Measurements from ENCODE around the gene ENPP7.

The ENPP7 gene

DNA sequence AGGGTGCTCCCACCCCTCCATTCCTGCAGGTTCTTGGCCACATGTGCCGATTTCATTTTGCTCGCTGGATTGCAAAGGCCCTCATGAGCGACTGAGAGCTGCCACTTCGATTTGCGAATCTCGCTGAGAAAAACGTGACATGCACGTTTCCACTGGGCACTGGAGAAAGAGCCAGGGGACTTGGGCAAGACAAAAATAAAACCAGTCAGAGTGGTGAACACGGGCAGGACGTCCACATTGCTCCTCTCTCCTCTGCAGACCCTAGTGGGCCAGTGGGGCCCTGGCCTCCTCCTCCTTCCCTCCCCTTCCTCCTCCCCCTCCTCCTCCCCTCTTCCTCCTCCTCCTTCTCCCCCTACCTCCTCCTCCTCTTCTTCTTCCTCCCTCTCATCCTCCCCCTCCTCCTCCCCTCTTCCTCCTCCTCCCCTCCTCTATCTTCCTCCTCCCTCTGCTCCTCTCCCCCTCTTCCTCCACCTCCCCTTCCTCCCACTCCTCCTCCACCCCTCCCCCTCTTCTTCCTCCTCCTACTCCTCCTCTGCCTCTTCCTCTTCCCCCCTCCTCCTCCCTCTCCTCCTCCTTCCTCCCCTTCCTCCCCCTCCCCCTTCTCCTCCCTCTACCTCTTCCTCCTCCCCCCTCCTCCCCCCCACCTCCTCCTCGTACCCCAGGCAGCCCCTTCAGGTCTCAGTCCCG lies 28.1 kb upstream of the ENPP7 start:
- DNase-seq (ENCODE audit: low read depth in 2 of 2, low spot score in 1 of 2), result no peak

DNA sequence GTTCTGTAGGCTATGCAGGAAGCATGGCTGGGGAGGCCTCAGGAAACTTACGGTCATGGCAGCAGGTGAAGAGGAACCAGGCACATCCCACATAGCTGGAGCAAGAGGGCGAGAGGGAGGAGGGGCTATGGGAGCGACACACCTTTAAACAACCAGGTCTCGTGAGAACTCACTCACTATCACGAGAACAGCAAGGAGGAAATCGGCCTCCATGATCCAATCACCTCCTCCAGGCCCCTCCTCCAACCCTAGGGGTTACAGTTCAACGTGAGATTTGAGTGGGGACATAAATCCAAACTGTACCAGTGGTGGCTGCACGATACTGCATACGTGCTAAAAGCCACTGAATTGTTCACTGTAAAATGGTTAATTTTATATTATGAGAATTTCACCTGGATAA lies 26.1 kb upstream of the ENPP7 start:
- DNase-seq (ENCODE audit: low read depth in 2 of 2, low spot score in 1 of 2), result no peak

DNA sequence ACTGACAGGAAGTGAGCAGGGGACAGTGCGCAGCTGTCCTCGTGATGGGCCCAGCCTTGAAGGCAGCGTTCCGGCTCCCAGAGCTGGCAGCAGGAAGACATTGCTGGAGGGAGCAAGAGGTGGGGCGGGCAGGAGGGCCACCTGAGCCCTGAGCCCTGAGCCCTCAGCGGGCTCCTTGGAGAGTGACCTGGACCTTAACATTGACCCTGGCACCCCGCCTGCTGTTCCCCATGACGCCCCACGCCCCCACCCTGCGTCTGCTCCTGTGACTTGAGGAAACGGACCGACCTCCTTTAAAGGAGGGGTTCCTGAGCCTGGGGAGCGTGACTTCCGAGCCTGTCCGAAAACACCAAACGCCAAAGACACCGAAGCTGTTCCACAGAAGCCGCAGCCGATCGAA lies 25.1 kb upstream of the ENPP7 start:
- no peak for DNase-seq (ENCODE audit: low read depth in 2 of 2, low spot score in 1 of 2)

DNA sequence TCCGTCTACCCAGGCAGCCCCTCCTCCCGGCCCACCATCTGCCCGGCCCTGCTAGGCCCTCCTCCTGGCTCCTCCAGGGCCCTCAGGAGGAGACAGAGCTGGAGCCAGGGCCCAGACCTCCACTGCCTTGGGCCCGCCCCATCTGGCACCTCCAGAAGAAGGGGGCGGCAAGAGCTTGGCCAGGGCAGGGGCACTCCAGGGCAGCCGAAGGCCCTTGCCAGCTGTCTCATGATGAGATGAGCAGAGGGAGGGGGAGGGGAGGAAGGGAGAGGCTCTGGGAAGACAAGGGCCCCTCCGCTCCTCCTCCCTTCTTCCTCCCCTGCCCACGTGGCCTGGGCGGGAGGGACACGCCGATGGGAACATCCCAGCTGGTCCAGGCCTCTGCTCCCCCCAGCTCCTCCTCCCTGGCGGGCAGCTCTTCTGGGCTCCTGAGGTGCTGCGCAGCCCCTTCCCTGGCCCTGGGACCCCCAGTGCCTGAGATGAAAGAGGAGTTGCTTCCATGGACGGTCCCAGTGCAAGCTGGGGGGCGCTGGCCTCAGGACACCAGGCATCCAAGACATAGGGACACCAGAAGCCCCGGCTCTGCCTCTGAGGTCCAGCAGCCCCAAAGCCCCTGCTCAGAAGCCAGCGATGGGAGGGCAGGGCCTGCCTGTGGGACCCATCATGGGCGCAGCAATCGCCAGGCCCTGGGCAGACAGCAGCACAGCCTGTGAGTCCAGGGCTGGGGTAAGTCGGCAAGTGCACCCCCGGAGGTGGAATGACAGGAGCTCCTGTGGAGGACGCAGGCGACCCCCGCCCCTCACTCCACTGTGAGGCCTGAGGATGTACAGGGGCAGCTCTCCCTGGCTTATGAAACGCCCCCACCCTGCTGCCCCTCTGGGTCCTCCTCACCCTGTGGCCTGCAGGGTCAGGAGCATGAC lies 23.6 kb upstream of the ENPP7 start:
- no peak for DNase-seq (ENCODE audit: low read depth in 2 of 2, low spot score in 1 of 2)

DNA sequence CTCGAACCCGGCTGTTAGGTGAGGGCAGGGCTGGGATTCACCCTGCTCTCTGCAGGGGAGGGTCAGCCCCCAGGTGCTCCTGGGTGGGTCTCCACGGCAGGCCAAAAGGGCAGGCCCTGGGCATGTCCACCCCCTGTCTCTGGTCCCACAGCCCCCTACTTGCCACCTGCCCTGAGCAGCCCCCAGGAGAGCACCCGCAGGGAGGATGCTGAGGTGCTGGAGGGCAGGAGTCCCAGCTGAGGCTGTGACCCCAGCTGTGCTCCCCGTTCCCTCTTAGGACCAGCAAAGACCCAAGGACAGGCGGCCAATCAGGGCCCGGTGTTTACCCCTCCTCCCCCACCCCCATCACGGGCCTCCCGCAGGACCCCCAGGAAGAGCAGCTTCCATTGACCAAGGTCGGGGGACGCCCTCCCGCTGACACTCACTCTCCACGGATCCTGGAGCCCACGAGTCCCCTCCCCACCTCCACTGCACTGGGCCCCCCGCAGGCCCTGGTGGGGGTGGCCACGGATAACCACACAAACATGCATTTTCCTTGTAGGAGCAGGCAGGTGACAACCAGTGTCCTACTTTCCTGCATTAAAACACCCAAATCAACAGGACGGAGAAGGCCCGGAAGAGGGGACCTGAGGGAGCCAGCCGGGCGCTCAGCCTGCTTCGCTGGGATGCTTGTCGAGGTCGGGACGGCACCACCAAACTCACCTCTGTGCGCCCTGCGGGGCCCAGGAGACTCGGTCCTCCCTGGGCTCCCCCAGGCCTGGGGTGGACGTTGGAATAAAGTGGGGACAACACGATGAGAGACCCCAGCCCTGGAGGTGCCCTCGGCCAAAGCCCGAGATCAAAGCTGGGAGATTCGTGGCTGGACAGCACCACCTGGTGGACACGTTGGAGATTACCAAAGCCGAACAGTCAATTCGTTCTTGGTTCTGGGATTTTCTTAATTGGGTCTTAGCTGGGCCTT lies 22.5 kb upstream of the ENPP7 start:
- DNase-seq (ENCODE audit: low read depth in 2 of 2, low spot score in 1 of 2), result peak; percentile 22 to 33

DNA sequence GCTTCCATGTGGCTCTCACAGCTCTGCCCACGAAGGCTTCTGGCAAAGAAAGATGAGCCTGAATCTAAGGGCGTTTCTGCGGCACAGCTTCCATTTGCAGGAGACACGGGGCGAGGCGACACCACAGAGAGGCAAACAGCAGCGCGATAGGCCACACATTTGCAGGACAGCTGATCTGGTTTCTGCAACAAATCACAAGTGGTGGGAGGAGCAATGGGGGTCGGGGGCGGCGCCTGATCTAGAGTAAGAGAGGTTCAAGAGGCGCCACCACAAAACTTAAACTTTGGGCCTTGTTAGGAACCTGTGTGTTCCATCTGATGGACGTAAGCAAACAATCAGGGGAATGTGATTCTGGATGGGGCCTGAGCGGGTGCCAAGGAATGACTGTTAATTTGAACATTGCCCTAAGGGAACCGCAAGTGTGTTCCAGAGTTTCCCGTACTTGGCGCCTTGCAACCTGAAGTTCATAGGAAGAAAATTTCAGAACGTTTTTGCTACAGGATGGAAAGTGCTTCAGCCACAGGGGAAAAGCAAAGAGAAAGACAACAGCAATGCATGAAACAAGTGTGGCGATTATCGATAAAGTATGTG lies 18.9 kb upstream of the ENPP7 start:
- no peak for DNase-seq (ENCODE audit: low read depth in 2 of 2, low spot score in 1 of 2)

DNA sequence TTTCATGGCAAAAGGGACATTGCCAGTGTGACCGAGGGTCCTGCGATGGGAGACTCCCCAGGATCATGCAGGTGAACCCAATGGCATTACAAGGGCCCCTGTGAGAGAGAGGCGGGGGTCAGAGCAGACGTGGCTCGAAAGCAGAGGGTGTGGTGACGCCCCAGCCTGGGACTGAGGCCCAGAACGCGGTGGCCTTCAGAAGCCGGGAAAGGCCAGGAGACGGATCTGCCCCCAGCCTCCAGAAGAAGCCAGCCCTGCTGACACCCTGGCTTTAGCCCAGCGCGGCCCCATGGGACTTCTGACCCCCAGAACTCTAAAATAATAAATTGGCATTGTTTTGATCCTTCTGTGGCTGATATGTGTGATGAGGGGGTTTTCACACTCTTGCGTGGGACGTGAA lies 17.4 kb upstream of the ENPP7 start:
- DNase-seq (ENCODE audit: low read depth in 2 of 2, low spot score in 1 of 2), result no peak

DNA sequence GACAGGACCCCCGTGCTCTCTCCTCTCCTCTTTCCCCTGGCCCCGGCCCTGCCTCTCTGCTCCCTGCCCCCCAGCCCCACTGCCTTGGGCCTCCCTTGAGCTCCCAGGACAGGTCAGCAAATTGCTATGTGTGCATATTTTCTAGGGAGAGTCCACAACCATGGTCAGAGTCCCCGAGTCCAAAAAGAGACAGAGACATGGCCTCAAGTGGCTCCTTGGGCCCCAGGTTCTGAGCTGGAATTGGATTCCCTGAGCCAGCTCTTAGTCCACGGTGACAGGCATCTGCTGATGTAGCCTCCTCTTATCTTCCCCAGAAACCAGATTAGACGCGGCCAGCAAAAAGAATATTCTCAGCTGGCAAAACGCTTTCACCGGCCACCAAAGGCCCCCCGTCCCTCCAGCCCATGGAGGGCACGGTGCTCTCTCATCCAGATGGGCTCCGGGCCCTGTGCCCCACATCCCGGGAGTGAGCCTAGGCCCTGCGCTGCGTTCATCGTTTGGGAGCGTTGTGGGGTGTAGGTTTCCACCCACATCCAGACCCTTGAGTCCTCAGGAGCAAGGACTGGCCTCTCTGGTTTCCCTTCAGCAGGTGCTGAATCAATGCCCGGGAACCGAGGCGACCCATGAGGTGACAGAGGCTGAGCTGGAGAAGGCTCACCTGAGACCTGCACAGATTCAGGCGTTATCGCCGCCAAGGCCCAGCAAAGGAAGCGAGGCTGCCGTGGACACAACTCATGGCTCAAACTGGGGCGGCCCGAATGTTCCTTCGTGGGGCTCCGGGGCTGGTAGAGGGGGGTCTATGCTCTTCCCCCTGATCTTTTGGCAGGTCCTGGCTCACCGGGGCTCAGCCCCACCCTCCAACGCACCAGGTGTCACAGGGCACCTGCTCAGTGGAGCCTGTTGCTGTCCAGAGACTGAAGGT lies 16.3 kb upstream of the ENPP7 start:
- DNase-seq (ENCODE audit: low read depth in 2 of 2, low spot score in 1 of 2), result no peak

DNA sequence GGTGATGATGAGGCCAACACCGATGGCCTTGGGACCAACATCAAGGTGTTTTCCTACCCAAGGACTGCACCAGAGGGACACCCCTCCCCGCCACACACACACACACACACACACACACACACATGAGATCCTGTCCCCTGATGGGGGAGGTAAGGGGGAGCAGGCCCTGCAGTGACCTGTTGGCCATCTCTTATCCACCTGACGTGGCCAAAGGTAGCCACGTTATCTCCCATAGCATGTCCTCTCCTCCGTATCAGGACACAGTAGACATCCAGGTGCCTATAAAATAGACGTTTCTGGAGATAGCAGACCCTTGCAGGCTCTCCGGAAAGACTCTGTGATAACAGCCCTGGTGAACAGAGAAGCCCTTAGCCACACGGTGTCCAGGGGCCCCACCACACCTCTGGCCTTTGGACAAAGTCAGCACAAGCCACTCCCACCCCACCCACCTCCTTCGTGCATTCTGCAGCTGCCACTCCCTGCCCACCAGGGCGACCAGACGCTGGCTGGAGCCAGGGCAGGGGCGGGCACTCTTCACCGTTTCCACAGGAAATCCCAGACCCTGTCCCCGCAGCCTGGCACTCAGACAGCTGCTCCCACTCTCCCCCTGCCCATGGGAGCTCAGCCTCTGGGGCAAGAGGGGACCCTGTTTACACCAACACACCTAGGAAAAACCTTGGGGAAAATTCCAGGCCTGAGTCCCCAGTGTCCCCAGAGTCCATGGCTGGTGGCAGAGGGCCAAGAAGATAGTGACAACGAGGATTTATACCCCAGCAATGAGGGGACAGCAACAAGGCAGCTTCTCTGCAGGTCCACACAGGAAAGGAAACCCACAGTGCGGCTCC lies 15.4 kb upstream of the ENPP7 start:
- DNase-seq (ENCODE audit: low read depth in 2 of 2, low spot score in 1 of 2), result no peak

DNA sequence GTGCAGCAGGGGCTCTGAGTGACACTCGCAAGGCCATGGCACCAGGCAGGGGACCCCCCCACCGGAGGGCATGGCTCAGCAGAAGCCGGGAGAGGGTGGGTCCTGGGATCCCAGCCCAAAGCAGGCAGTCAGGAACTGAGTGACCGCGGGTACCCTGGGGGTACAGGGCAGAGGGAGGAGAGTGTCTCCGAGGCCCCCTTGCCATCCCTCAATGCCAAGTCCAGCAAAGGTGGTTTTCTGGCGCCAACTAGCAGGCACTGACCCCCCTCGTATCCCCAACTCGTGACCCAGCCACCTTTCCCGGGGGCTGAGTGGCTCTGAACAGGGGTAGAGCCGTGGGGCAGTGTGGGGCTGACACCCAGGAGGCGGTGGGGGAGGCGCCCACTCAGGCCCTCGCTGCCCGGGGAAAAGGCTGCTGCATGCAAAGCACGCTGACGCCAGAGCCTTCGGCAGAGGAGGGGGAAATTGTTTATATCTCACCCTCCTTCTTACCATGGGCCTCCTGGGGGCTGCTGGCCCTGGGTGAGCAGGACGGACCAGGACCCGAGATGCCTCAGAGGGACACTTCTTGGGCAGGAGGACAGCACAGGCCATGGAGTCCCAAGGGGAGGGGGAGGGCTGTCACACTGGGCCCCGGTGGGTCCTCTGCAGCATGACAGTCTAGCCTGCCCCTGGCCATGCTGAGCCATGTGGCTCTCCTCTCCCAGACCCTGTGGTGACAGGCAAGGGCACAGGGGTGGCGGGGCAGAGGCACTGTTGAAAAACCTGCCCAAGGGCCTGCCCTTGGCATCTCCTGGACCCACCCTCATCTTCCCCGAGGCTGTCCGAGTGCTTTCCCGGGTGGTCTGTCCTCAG lies 14.6 kb upstream of the ENPP7 start:
- no peak for DNase-seq (ENCODE audit: low read depth in 2 of 2, low spot score in 1 of 2)

DNA sequence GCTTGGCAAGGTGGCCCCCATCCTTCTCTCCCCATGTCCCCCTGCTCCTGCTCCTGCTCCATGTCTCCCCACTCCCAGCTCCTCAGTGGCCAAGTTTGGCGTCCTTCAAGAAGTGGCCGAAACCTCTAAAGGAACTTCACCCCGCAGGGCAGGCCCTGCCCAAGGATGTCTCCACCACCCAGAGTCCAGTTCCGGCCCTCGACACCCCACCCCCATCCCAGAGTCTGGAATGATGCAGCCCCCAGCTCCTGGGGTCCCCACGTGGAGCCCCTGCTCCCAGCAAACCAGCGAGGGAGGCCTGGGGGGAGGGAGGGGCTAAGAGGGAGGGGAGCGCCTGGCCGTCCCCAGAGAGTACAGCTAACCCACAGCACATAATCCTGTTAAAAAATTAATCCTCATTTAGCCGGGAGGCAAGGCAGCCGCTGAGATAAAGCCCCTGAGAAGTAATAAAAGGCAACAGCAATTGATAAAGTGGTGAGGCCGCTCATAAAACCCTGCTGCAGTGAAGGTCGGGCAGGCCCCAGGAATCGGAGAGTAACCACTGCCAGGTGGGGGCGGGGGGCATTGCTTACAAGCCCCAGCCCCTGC lies 9.9 kb upstream of the ENPP7 start:
- DNase-seq (ENCODE audit: low read depth in 2 of 2, low spot score in 1 of 2), result no peak

DNA sequence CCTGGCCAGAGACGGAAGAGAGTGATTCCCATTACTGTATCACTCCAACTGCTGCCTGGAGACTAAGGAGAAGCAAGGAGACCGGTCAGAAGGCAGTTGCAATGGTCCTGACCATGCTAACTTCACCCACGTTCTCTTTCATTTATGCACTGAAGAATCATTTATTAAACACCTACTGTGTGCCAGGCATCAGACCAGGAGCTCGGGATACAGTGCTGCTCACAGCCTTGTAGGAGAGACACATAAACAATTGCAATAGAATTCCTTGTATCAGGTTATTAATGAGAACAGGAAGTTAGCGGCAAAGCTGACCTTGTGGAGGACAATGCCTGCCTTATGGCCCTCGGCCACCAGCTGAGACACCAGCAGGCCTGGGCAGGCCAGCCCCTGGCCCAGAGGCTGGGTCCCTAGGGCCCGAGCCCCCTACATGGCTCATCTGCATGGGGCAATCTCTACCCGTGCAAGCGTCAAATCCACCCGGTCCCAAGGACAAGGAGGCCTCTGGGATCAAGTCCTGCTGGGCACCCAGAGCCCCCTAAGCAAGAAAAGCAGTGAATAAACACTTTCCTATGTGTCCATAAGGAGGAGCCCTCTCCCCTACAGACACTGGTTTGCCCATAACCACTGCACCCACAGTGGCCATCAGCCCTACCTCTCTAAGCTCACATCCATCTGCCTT lies 8.6 kb upstream of the ENPP7 start:
- no peak for DNase-seq (ENCODE audit: low read depth in 2 of 2, low spot score in 1 of 2)

DNA sequence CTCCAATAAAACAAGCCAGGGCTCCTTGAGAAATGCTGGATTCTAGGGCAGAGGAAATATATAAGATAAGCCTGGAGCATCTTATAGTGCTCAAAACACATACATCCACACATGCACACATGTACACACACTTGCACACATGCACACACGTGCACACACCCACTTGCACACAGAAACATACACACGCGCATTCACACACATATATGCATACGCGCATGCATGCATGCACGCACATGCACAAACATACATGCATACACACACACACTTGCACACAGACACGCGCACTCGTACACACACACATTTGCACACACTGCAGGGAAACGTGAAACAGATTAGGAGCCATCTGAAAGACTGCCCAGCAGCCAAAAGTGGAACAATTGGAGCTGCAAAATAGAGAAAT lies 8.0 kb upstream of the ENPP7 start:
- no peak for DNase-seq (ENCODE audit: low read depth in 2 of 2, low spot score in 1 of 2)

DNA sequence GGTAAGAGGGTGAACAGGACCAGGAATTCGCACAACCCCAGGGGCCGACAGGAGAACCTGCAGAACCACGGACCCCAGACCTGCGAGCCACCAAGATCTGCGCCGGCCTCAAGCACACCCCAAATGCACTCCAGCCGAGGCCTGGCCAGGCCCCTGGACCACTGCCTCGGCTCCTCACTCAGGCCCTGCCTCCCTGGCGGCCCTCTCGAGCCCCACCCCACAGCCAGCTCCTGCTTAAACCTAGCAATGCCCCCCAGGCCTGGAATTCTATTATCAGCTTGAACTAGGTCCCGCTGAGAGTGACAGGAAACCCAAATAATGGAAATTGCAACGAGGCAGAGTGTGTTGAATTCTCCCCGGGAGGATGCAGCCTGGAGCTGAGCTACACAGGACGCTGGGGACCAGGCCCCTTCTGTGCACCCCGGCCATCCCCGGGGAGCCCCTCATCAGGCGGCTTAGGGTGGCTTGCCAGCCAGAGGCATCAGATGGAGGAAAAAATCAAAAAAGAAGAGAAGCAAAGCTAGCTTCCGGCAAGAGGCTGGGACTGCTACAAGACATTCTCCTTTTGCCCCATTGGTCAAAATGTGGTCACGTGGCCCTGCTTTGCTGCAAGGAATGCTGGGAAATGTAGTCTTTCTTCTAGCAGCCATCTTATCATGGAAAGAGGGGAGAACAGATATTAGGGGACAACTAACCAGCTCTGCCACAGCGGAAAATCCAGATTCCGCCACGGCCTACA lies 2.4 kb upstream of the ENPP7 start:
- peak; percentile 36 to 67 for DNase-seq (ENCODE audit: low read depth in 2 of 2, low spot score in 1 of 2)

DNA sequence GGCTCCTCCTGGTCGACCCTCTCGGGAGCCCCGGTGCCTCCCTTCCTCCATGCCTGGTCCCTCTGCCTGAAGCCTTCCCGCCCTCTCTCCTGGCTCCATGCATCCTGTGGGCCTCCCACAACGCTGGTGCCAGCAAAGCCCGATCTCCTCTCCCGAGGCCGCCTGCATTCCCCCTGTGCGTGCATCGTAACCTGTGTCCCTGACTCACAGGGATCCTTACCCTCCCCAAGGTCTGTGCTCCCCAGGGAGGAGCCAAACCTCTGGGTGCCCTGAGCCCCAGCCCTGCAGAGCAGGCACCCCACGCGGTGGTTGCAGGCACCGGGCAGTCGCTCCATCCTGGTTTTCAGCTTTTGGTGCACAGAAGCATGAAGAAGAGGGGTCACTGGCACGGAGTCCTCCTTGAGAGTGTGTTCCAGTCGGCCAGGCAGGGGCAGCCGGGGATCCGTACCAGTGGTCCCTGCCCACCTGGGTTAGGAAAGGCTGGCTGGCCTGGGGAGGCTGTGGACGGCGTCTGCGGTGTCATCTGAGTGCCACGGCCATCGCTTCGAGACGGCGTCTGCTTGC lies 1.8 kb upstream of the ENPP7 start:
- no peak for DNase-seq (ENCODE audit: low read depth in 2 of 2, low spot score in 1 of 2)

DNA sequence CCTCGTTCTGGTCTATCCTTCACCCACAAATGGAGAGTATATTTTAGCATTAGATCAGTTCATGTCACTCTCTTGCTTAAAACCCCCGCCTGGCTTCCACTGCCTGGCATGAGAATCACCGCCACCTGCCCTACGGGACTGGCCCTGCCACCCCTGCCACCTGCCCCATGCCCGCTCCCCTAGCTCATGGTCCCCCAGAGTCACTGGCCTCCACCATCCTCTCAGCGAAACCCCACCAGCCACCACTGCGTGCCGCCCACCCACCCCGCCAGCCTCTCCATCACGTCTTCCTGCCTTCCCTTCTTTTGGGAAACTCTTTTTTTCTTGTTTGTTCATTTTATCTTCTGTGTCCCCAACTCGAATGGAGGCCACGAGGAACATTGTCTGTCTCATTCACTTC lies 982 bp upstream of the ENPP7 start:
- DNase-seq (ENCODE audit: low read depth in 2 of 2, low spot score in 1 of 2), result no peak
